ENCODE results near the gene PRKN. TPM values are rescaled to one million over a fixed set of nuclear protein-coding genes. Genes with fewer than 3 reads are reported as not detected.

Gene PRKN
- total and polyA plus RNA-seq, 5 donors from 2014 or later, result 0.24 to 3.7 (median 2.5) TPM

DNA sequence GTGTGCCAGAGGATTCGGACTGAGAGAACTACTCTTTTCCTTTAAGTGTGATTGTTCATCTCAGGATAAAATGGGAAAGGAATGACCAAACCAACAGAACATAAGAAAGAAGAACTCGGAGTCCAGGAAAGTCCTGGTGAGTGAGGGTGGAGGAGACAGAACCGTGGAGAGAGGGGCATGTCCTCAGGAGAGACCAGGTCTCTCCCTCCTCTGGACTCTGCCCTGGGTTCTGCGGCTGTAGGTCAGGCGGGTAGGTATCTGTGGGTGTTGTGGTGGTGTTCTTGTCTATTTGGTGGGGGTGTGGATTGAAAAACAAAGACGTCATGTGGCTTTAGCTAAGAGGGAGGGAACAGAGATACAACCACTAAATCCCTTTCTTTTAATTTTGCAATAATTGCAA lies 1424.6 kb downstream of the PRKN start:
- Histone ChIP-seq H3K4me3 (ENCODE audit: low read depth, low read length) (no peak overlapping the region), H3K27me3 (ENCODE audit: control insufficient read depth, insufficient read depth, low read length) (peaks cover under 1% of the 10 kb centered on the region), H3K4me1 (ENCODE audit: control insufficient read depth, insufficient read depth, low read length, poor library complexity, severe bottlenecking) (no peaks in the 10 kb centered on the region), H3K9me3 (ENCODE audit: control insufficient read depth in 2 of 2, low read length in 2 of 2) (no peaks in the 10 kb centered on the region), H3K36me3 (ENCODE audit: control insufficient read depth, insufficient read depth, low read length) (no peaks in the 10 kb centered on the region), H3K27ac (ENCODE audit: insufficient read depth, low read length, poor library complexity, severe bottlenecking) (no peak overlapping the region)
- Mint-ChIP-seq H3K9me3 (peaks cover 0 to 3% (median 0%) of the 10 kb centered on the region in 7 donors), H3K4me3 (no peak overlapping the region), H3K36me3 (no peaks in the 10 kb centered on the region), H3K4me1 (no peaks in the 10 kb centered on the region), H3K27ac (no peak overlapping the region), H3K27me3 (peaks cover 7% of the 10 kb centered on the region)
- DNase-seq (no peak), ATAC-seq (ENCODE audit: low read depth in 2 of 2) (no peak)

DNA sequence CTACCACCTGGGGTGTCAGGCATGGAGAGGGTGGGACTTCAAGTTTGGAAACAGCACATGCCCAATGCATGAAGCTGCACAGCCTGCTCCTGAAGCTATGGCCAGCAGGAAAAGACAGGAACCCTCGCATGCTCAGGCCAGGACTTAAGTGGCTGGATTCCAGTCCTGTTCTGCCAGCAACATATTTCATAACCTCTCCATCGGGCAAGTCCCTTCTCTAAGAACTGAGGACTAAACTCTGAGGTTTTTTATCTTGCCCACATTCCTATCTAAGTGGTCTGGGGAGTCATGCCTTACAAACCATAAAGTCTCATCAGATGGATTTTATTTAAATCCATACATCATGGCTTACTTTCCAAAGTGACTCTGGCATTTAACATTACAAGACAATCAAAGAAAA lies 1426.2 kb downstream of the PRKN start:
- Histone ChIP-seq H3K27ac (ENCODE audit: insufficient read depth, low read length, poor library complexity, severe bottlenecking) (no peak overlapping the region), H3K27me3 (ENCODE audit: control insufficient read depth, insufficient read depth, low read length) (peaks cover 3% of the 10 kb centered on the region), H3K36me3 (ENCODE audit: control insufficient read depth, insufficient read depth, low read length) (no peaks in the 10 kb centered on the region), H3K9me3 (ENCODE audit: control insufficient read depth in 2 of 2, low read length in 2 of 2) (no peaks in the 10 kb centered on the region), H3K4me1 (ENCODE audit: control insufficient read depth, insufficient read depth, low read length, poor library complexity, severe bottlenecking) (no peaks in the 10 kb centered on the region), H3K4me3 (ENCODE audit: low read depth, low read length) (no peak overlapping the region)
- no peak overlapping the region for H3K4me3 Mint-ChIP-seq
- ATAC-seq (ENCODE audit: low read depth in 2 of 2) (no peak), DNase-seq (no peak)
- no peaks in the 10 kb centered on the region for H3K4me1 Mint-ChIP-seq
- peaks cover 0 to 5% (median 0%) of the 10 kb centered on the region in 7 donors for H3K9me3 Mint-ChIP-seq
- H3K27ac Mint-ChIP-seq, result no peak overlapping the region
- H3K36me3 Mint-ChIP-seq, result no peaks in the 10 kb centered on the region
- peaks cover 11% of the 10 kb centered on the region for H3K27me3 Mint-ChIP-seq

- Histone ChIP-seq H3K4me3 (ENCODE audit: low read depth, low read length) (no peak overlapping the region), H3K36me3 (ENCODE audit: control insufficient read depth, insufficient read depth, low read length) (no peaks in the 10 kb centered on the region), H3K4me1 (ENCODE audit: control insufficient read depth, insufficient read depth, low read length, poor library complexity, severe bottlenecking) (no peaks in the 10 kb centered on the region), H3K9me3 (ENCODE audit: control insufficient read depth in 2 of 2, low read length in 2 of 2) (no peaks in the 10 kb centered on the region), H3K27me3 (ENCODE audit: control insufficient read depth, insufficient read depth, low read length) (peaks cover 3% of the 10 kb centered on the region), H3K27ac (ENCODE audit: insufficient read depth, low read length, poor library complexity, severe bottlenecking) (no peak overlapping the region)
- H3K27ac Mint-ChIP-seq, result no peak overlapping the region
- no peak for ATAC-seq (ENCODE audit: low read depth in 2 of 2)
- peaks cover 14% of the 10 kb centered on the region for H3K27me3 Mint-ChIP-seq
- no peak overlapping the region for H3K4me3 Mint-ChIP-seq
- no peaks in the 10 kb centered on the region for H3K4me1 Mint-ChIP-seq
- DNase-seq, result no peak
- H3K9me3 Mint-ChIP-seq, result peaks cover 0 to 5% (median 0%) of the 10 kb centered on the region in 7 donors
- H3K36me3 Mint-ChIP-seq, result no peaks in the 10 kb centered on the region
Measured at GRCh38 chr6:161300823-161301222, 1426.7 kb downstream of the PRKN start.

- Histone ChIP-seq H3K4me1 (ENCODE audit: control insufficient read depth, insufficient read depth, low read length, poor library complexity, severe bottlenecking) (no peaks in the 10 kb centered on the region), H3K27me3 (ENCODE audit: control insufficient read depth, insufficient read depth, low read length) (peaks cover 3% of the 10 kb centered on the region), H3K4me3 (ENCODE audit: low read depth, low read length) (no peak overlapping the region), H3K9me3 (ENCODE audit: control insufficient read depth in 2 of 2, low read length in 2 of 2) (no peaks in the 10 kb centered on the region), H3K27ac (ENCODE audit: insufficient read depth, low read length, poor library complexity, severe bottlenecking) (no peak overlapping the region), H3K36me3 (ENCODE audit: control insufficient read depth, insufficient read depth, low read length) (no peaks in the 10 kb centered on the region)
- no peak overlapping the region for H3K27ac Mint-ChIP-seq
- DNase-seq, result no peak
- no peaks in the 10 kb centered on the region for H3K36me3 Mint-ChIP-seq
- H3K9me3 Mint-ChIP-seq, result peaks cover 0 to 5% (median 0%) of the 10 kb centered on the region in 7 donors
- H3K4me3 Mint-ChIP-seq, result no peak overlapping the region
- H3K27me3 Mint-ChIP-seq, result peaks cover 23% of the 10 kb centered on the region
- ATAC-seq (ENCODE audit: low read depth in 2 of 2), result no peak
- H3K4me1 Mint-ChIP-seq, result no peaks in the 10 kb centered on the region
Measured at GRCh38 chr6:161299726-161300125, 1427.8 kb downstream of the PRKN start.

Other genes starting within 250 kb of the PRKN start
- gene PACRG, start 208 bp upstream of the PRKN start, total RNA-seq, result 0.44 TPM
- 1 to 10 TPM in 1 of 4 donors, under 1 TPM in 1, not detected in 2; 0.87 to 1.2 TPM for gene PACRG, start 208 bp upstream of the PRKN start, polyA plus RNA-seq